Large intestine (tissue), 3 donors: ENCODE data around the gene PHOSPHO1. TPM values are rescaled to one million over a fixed set of nuclear protein-coding genes. Genes with fewer than 3 reads are reported as not detected.
"Not testable (repeated sequence)": the region's sequence is repeated elsewhere in the genome, so short reads cannot be mapped to it uniquely, and the experiment has no call there.

Experiments used
- DNase-seq, 2 donors: peaks; one replicate each; pipeline versions ENCODE4 v3.0.0 to v3.0.0-alpha.2; 2013
- H3K27ac ChIP-seq: one replicate; pipeline ENCODE4 v1.5.1; 2013; ENCODE audit warnings: low read length
- H3K27me3 ChIP-seq: 2 replicates; pipeline ENCODE4 v1.6.1; 2013; ENCODE audit warnings: low read length; ENCODE audit not compliant: control insufficient read depth, insufficient read depth
- H3K36me3 ChIP-seq: 2 replicates; pipeline ENCODE4 v1.6.1; 2013; ENCODE audit warnings: low read length; ENCODE audit not compliant: control insufficient read depth, insufficient read depth
- H3K4me1 ChIP-seq: one replicate; pipeline ENCODE4 v1.6.1; 2013; ENCODE audit warnings: low read length; ENCODE audit not compliant: control insufficient read depth, insufficient read depth
- H3K4me3 ChIP-seq: one replicate; pipeline ENCODE4 v1.5.1; 2013; ENCODE audit warnings: low read length
- H3K9me3 ChIP-seq: one replicate; pipeline ENCODE4 v1.6.1; 2013; ENCODE audit warnings: mild to moderate bottlenecking, low read depth, low read length, moderate library complexity; ENCODE audit not compliant: control insufficient read depth
- WGBS: methylation state at CpG from one replicate; pipeline ENCODE4 v1.1.5; 2013; ENCODE audit warnings: low lambda C conversion rate; ENCODE audit not compliant: insufficient coverage; 5-methylcytosine and 5-hydroxymethylcytosine counted together
- polyA plus RNA-seq: library from polyadenylated mRNA; unstranded; fragments of 120-200 nt; gene quantifications from one replicate; pipeline ENCODE4 v1.2.1, GENCODE V29; 2013

The PHOSPHO1 gene
- polyA plus RNA-seq, 1 donor, result 2.3 TPM

- Histone ChIP-seq H3K4me3 (no peak overlapping the region), H3K9me3 (peaks cover 15% of the 10 kb centered on the region), H3K36me3 (no peaks in the 10 kb centered on the region), H3K4me1 (no peaks in the 10 kb centered on the region), H3K27me3 (no peaks in the 10 kb centered on the region), H3K27ac (no peak overlapping the region)
- WGBS, result no CpG with 5 or more reads among the region's 5 CpGs
- DNase-seq, result peak in 1 of 2 donors; percentile 30
Measured at GRCh38 chr17:49180303-49180702, 50.3 kb downstream of the PHOSPHO1 start.

- H3K27me3 ChIP-seq, H3K27ac ChIP-seq, H3K4me1 ChIP-seq, H3K9me3 ChIP-seq, DNase-seq, H3K36me3 ChIP-seq, H3K4me3 ChIP-seq: not testable (repeated sequence)
- 40% methylated on average over 1 of the region's 11 CpGs for WGBS
Measured at GRCh38 chr17:49175978-49176377, 54.6 kb downstream of the PHOSPHO1 start.

Other genes with a start within 250 kb of the PHOSPHO1 start
- gene IGF2BP1, start 233.4 kb downstream of the PHOSPHO1 start, polyA plus RNA-seq, result 30.7 TPM
- gene B4GALNT2, start 98.0 kb downstream of the PHOSPHO1 start, polyA plus RNA-seq, result 2.6 TPM
- 4.2 TPM for gene GNGT2, start 20.2 kb downstream of the PHOSPHO1 start, polyA plus RNA-seq
- gene ABI3, start 20.1 kb downstream of the PHOSPHO1 start, polyA plus RNA-seq, result 9.3 TPM
- gene ZNF652, start 131.5 kb upstream of the PHOSPHO1 start, polyA plus RNA-seq, result 20.1 TPM
- 160 TPM for gene PHB1, start 184.1 kb upstream of the PHOSPHO1 start, polyA plus RNA-seq